Caco-2 (cell line): Measurements from ENCODE around the gene IQSEC1. TPM values are rescaled to one million over a fixed set of nuclear protein-coding genes. Genes with fewer than 3 reads are reported as not detected.

Experiments used
- BruUV-seq: library from RNA; stranded (reverse); fragments of 400-500 nt; replicated peaks from 2 replicates; lab custom pipeline; 2021; lab: Mats Ljungman, UMichigan
- CTCF ChIA-PET: fragments of 300-600 bp; sonication (Branson Sonifier 250); formaldehyde crosslinking; loops from one replicate; lab custom pipeline; 2022; ENCODE audit warnings: antibody characterized with exemption; lab: Charles Lee
- POLR2A ChIA-PET: fragments of 300-600 bp; sonication (Branson Sonifier 250); formaldehyde crosslinking; loops from one replicate; lab custom pipeline; 2022; ENCODE audit warnings: antibody characterized with exemption; lab: Charles Lee
- DNase-seq, 2 experiments: peaks; one replicate each; pipeline versions ENCODE4 v3.0.0 to v3.0.0-alpha.2; 2020 to 2022
- H3K27me3 ChIP-seq: replicated peaks from 2 replicates; pipeline ENCODE4 v1.6.0; 2011; ENCODE audit warnings: low read length; ENCODE audit not compliant: control insufficient read depth, insufficient read depth
- H3K36me3 ChIP-seq: 2 replicates; pipeline ENCODE4 v1.5.1; 2011; ENCODE audit warnings: low read length; ENCODE audit not compliant: control insufficient read depth, insufficient read depth
- H3K4me1 ChIP-seq: fragments of 250-450 bp; sonication (Bioruptor Pico); 2 replicates; pipeline ENCODE4 v1.5.1; 2020; ENCODE audit warnings: mild to moderate bottlenecking
- H3K4me3 ChIP-seq: 2 replicates; pipeline ENCODE4 v1.5.1; 2011; ENCODE audit warnings: low read depth, mild to moderate bottlenecking, control low read depth, low read length
- H3K9me3 ChIP-seq: fragments of 250-450 bp; sonication (Bioruptor Pico); 2 replicates; pipeline ENCODE4 v1.5.1; 2020; ENCODE audit warnings: mild to moderate bottlenecking, moderate library complexity
- H3K27ac Mint-ChIP-seq: one replicate; pipeline ENCODE4 v1.8.0; 2022; ENCODE audit warnings: mixed read lengths; ENCODE audit not compliant: unreplicated experiment
- H3K27me3 Mint-ChIP-seq: one replicate; pipeline ENCODE4 v1.8.0; 2022; ENCODE audit warnings: mixed read lengths; ENCODE audit not compliant: insufficient read depth, unreplicated experiment
- H3K36me3 Mint-ChIP-seq: one replicate; pipeline ENCODE4 v1.8.0; 2022; ENCODE audit warnings: mild to moderate bottlenecking, mixed read lengths; ENCODE audit not compliant: insufficient read depth, unreplicated experiment
- H3K4me1 Mint-ChIP-seq: one replicate; pipeline ENCODE4 v1.8.0; 2022; ENCODE audit warnings: low read depth, mixed read lengths; ENCODE audit not compliant: unreplicated experiment
- H3K4me3 Mint-ChIP-seq: one replicate; pipeline ENCODE4 v1.8.0; 2022; ENCODE audit warnings: mild to moderate bottlenecking, moderate library complexity, mixed read lengths; ENCODE audit not compliant: unreplicated experiment
- H3K9me3 Mint-ChIP-seq: one replicate; pipeline ENCODE4 v1.8.0; 2022; ENCODE audit warnings: mixed read lengths; ENCODE audit not compliant: unreplicated experiment
- CTCF ChIP-seq, 2 experiments: fragments of 200-600 bp in 1 of 2; IDR thresholded peaks; 1 replicate in 1 of 2; 2 replicates in 1 of 2; pipeline versions ENCODE4 v1.5.1 to v1.8.0; 2011 to 2022; ENCODE audit warnings: antibody characterized with exemption in 1 of 2, control low read depth in 1 of 2, inconsistent platforms in 1 of 2, low read depth in 1 of 2, low read length in 1 of 2, mild to moderate bottlenecking in 1 of 2, moderate library complexity in 1 of 2; ENCODE audit not compliant: insufficient read depth in 1 of 2, severe bottlenecking in 1 of 2, unreplicated experiment in 1 of 2
- intact Hi-C: fragments of 100-400 bp; cut with micrococcal nuclease; formaldehyde crosslinking; loops from one replicate; pipeline ENCODE4 v1.10.0; 2022; ENCODE audit not compliant: unreplicated experiment
- total RNA-seq: library from RNA; stranded (reverse); gene quantifications from 2 replicates; pipeline ENCODE4 v1.2.3, GENCODE V29; 2022

Gene IQSEC1
- total RNA-seq, 1 experiment from 2014 or later, result 40.0 TPM

- TF ChIP-seq CTCF (IDR thresholded peaks at IDR 0.05; ENCODE audit: insufficient read depth in 1 of 2, low read depth in 1 of 2, low read length in 1 of 2, severe bottlenecking in 1 of 2, unreplicated experiment in 1 of 2), result no peak
- H3K27me3 Mint-ChIP-seq, result no peaks in the 10 kb centered on the region
- H3K27ac Mint-ChIP-seq, result no peak overlapping the region
- H3K36me3 Mint-ChIP-seq, result peaks cover 15% of the 10 kb centered on the region
- CTCF ChIA-PET, result interaction anchor here (1.4 kb wide), 1 partner anchor 79 kb away, joined by 3 read pairs; no protein-coding TSS in a partner anchor
- Histone ChIP-seq H3K9me3 (no peaks in the 10 kb centered on the region), H3K36me3 (no peaks in the 10 kb centered on the region; the same call in 1 of the 2 replicates), H3K4me1 (no peaks in the 10 kb centered on the region), H3K27me3 (no peaks in the 10 kb centered on the region), H3K4me3 (no peak overlapping the region)
- H3K4me3 Mint-ChIP-seq, result no peak overlapping the region
- H3K9me3 Mint-ChIP-seq, result no peaks in the 10 kb centered on the region
- intact Hi-C loops, result no loop called here
- DNase-seq, result no peak
- no TSS peak for BruUV-seq
- POLR2A ChIA-PET, result no interaction called here
- H3K4me1 Mint-ChIP-seq, result no peaks in the 10 kb centered on the region
These were observed 168.3 kb downstream of the IQSEC1 start for GRCh38 chr3:12904951-12905315.

GRCh38 chr3:12903881-12904280 lies 169.3 kb downstream of the IQSEC1 start:
- Mint-ChIP-seq H3K27me3 (no peaks in the 10 kb centered on the region), H3K9me3 (no peaks in the 10 kb centered on the region), H3K4me1 (no peaks in the 10 kb centered on the region), H3K27ac (no peak overlapping the region), H3K4me3 (no peak overlapping the region), H3K36me3 (peaks cover 15% of the 10 kb centered on the region)
- H3K36me3 ChIP-seq, result no peaks in the 10 kb centered on the region; the same call in 1 of the 2 replicates
- H3K9me3 ChIP-seq, result no peaks in the 10 kb centered on the region
- no peak overlapping the region for H3K4me3 ChIP-seq
- no peaks in the 10 kb centered on the region for H3K4me1 ChIP-seq
- DNase-seq, result no peak
- no peaks in the 10 kb centered on the region for H3K27me3 ChIP-seq
- BruUV-seq, result no TSS peak
- intact Hi-C loops, result no loop called here
- no peak for TF ChIP-seq CTCF (IDR thresholded peaks at IDR 0.05; ENCODE audit: insufficient read depth in 1 of 2, low read depth in 1 of 2, low read length in 1 of 2, severe bottlenecking in 1 of 2, unreplicated experiment in 1 of 2)
- CTCF ChIA-PET, result no interaction called here
- POLR2A ChIA-PET, result no interaction called here

- no peaks in the 10 kb centered on the region for H3K9me3 Mint-ChIP-seq
- H3K4me1 ChIP-seq, result no peaks in the 10 kb centered on the region
- no peak overlapping the region for H3K4me3 Mint-ChIP-seq
- peaks cover 15% of the 10 kb centered on the region for H3K36me3 Mint-ChIP-seq
- H3K27me3 Mint-ChIP-seq, result no peaks in the 10 kb centered on the region
- no peak overlapping the region for H3K27ac Mint-ChIP-seq
- no peak for TF ChIP-seq CTCF (IDR thresholded peaks at IDR 0.05; ENCODE audit: insufficient read depth in 1 of 2, low read depth in 1 of 2, low read length in 1 of 2, severe bottlenecking in 1 of 2, unreplicated experiment in 1 of 2)
- no peaks in the 10 kb centered on the region; the same call in 1 of the 2 replicates for H3K36me3 ChIP-seq
- no peak for DNase-seq
- no peaks in the 10 kb centered on the region for H3K9me3 ChIP-seq
- POLR2A ChIA-PET, result no interaction called here
- no peak overlapping the region for H3K4me3 ChIP-seq
- CTCF ChIA-PET, result interaction anchor here (0.6 kb wide), 1 partner anchor 152 kb away, joined by 3 read pairs; no protein-coding TSS in a partner anchor
- H3K4me1 Mint-ChIP-seq, result no peaks in the 10 kb centered on the region
- no peaks in the 10 kb centered on the region for H3K27me3 ChIP-seq
- intact Hi-C loops, result no loop called here
- no TSS peak for BruUV-seq
These were observed 170.0 kb downstream of the IQSEC1 start for GRCh38 chr3:12903000-12903800.
